Activated gamma-delta T cell treated with anti-CD3 and anti-CD28 coated beads, Interleukin-2, amount 50 U/mL, for 16 hours (primary cell): ENCODE measurements around the gene ICE2.

Source experiments
- DNase-seq: peaks from one replicate; pipeline ENCODE4 v3.0.0-alpha.2; 2020; ENCODE audit warnings: low read depth

Gene ICE2

DNA sequence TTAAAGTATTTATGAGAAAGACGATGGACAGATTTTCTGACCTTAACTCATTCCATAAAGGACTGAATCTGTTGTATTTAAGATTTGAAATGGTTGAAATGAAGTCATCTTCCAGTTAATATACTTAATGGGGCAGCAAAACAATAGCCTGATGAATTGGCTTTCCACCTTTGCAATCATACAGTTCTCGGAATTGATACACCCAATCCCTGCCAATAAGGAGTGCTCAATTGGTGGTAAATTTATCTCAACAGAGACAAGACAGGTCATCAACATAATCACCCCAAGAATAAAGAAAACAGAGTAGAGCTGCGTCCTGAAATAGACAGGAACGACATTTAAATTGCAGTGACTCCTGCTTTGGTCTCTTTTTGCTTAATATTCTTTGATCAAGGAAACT, 92.3 kb downstream of the ICE2 start:
- no peak for DNase-seq

DNA sequence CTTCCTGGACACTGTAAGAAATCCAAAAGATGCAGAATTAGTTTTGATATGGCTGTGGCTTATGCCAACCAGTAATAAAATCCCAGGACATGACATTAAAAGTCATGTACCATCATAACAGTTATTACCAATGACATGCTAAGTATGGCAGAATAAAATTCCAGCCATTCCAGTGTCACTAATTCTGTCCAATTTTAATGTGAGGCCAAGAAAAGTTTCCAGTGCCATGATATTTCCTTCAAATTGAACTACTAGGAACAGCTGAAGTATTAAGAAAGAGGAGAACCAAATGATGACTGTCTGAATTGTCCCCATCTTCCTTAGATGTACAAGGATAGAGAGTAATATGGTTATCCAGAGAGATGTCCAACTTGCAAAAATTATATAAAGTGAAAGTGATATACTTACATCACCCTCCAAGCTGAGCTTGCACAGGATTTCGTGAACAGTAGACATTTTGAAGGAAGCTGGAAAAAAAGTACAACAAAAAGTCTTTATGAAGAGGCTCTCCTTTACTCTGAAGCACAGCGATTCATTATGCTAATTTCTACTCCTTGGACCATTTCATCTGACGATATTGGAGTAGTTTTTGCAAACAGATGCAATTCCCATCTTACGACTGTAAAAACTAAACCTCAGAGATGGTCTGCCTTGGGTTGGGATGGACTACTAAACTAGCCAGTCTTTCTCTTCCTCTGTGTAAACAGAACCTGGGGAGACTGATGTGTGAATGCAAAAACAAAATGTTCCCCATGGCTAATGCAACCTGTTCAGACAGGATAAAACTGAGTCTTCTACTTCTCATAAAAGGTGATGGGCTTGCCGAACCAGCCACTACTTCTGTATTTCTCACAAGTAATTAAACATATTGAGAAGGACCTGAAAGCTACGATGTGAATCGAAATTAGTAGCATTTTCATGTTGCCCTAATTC, 93.1 kb downstream of the ICE2 start:
- DNase-seq = no peak

DNA sequence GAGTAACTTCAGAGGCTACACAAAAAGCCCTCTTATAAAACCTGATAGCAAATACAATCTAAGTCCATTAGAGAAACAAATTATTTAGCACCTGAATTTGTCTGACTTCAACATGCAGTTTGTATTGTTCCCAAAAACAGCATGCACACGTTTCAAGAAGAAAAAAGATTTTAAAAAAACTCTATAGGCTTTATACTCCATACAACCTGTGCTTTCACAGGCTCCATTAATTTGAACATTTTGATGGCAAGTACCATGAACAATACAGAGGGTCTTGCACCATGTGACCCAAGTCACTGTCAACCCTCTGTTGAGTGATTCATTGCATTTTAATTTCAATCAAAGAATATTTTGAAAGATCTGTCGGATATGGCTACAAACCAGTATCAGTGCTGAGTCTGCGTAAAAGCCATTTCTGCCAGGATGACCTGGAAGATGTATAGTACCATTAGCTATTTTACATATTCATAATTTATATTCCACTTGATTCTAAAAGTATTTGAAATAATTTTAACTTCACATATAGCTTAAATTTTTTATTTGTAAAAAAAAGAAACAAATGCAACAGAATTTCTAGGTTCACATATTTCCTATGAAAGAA, 94.3 kb downstream of the ICE2 start:
- DNase-seq = no peak

DNA sequence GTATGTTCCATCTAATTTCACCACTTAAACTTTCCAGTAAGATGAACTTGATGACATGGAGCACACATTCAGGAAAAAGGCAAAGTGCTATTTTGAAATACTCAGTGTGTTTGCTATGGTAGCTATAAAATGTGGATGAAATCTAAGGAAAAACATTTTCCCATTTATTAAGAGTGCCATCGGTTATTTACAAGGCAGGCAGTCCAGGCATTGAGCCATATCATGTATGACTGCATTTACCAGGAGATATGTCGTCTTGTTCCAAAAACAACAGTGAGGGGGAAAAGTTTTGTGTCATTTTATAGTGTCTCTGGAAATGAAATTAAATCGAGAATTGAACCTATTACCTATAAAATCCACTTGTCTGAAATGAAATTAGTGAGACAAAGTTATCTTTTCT, 94.9 kb downstream of the ICE2 start:
- DNase-seq = no peak

DNA sequence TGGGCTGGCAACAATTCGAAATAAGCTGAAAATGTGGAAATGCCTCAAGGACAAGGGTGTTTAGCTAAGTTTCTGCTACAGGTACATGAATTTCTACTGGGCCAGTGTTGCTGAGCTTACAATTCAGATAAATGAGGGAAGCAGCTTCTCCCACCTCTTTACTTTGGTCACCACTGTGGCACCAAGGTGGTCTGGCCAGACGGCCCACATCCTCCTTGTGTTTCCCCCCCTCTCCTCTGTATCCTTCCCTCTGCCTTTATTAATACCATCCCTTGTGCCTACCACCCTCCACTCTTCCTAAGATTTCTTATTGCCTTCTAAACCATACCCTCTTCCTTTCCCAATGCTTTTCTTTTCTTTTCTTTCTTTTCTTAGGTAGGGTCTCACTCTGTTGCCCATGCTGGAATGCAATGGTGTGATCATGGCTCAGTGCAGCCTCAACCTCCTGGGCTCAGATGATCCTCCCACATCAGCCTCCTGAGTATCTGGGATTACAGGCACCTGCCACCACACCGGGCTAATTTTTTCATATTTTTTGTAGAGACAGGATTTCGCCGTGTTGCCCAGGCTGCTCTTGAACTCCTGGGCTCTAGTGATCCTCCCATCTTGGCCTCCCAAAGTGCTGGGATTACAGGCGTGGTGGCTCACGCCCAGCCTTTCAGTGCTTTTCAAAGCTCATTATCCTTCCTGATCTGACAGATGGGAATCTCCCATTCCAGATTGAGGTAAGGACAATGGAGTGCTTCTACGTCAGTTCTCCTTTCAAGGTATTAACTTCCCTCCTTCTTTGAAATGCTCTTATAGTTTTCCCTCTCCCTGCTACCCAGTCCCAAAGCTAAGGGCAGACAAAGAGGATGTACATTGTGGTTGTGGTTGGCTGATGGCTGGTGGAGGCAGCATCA, 95.9 kb downstream of the ICE2 start:
- DNase-seq = no peak

DNA sequence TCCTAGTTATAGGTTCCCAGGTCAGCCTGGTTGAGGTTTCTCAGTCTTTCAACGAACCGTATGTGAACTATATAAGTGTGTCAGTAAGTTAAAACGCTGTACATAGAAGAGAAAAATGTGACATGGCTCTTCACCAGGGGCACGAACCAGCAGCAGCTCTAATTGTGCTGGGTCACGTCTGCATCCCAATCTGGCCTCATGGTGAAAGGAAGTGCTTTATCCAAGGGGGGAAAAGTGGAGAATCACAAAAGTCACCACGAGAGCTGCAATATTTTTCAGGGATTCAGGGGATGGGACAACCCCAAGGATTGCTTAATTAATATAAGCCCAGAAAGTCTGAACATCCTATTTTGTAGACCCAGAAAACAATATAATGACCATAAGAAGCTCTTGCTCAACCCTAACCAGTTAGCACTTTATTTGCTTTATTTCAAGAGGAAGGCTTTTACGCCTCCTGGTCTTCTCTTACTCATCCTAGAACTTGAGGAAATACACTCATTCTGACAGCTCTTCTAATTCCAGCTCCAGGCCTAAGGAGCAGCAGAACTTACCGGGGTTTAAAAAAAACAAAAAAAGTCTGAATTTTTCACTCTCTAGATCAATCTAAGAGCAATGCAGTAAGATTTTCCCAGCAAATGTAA, 97.7 kb downstream of the ICE2 start:
- DNase-seq = no peak

DNA sequence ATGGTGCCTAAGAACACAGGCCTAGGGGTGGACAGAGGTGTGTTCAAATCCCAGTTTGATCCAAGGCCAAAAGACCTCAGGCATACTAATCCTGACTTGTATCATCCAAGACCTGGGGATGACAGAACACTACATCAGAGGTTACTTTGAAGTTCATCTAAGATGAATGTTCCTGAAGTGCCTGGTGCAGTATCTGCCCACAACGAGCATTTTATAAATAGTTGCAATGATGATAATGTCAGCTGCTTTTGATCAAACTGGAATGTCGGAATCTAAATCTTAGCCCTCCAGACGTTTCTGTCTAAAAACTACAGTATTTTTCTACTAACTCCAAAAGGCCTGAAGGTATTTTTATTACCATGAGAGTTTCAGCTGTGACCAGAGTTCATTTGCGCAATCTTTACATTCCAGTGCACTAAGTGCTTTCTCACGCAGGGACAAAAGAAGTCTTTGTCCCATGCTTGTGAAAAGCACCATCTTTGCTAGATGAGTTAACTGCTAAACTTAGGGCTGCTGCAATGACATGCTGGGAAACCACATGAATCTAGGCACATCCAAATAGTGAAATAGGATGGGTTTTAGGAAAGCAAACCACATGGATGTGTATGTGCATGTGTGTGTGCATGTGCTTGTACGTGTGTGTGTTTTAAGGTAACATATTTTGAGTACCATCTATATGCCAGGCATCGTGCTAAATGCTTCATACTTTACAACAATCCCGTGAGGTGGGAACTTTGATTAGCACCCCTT, 99.2 kb downstream of the ICE2 start:
- no peak for DNase-seq

DNA sequence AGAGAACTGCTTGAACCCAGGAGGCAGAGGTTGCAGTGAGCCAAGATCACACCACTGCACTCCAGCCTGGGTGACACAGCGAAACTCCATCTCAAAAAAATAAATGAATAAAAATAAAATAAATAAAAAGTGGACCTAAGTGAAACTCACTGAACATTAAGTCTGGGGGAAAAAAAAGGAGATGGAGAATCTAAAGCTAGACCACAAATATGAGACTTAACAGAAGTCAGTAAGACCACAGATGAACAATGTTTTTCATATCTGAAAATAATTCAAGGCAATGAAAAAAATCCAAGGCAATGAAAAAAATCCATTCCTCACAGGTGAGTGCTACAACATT, 99.8 kb downstream of the ICE2 start:
- no peak for DNase-seq

DNA sequence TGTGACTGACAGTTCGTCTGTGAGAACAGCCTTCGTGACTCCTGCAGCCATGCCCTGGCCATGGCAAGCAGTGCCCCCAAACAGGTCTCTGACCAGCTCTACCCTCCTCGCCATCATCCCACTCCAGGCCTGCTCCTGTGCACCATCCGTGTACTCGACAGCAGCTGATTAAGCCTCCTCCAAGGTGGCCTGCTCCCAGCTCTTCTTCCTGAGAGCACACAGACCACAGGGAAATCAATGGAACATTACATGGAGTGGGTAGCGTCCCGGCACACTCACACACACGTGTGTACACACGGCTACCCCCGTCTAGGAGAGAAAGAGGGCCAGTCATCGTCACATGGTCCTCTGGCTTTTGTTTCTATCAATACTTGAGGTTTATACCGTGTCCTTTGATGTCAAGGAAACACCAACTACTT, 102.3 kb downstream of the ICE2 start:
- DNase-seq = no peak

DNA sequence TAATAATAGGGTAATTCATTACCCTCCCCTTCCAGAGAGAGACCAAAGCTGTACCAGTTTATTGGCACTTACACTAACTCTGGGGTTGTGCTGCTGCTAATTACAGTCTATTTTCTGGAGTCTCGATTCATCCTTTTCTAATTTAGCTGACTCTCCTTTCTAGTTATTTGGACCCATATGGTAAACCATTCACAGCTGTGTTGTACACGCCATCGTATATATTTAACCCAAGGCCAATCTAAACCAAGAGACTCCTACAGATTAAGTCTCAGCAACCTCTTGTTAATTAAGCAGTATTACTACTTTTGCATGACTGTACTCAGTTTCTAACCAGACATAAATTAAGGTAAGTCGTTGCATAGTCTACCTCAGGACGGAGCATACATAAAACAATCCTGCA, 103.6 kb downstream of the ICE2 start:
- DNase-seq = no peak

DNA sequence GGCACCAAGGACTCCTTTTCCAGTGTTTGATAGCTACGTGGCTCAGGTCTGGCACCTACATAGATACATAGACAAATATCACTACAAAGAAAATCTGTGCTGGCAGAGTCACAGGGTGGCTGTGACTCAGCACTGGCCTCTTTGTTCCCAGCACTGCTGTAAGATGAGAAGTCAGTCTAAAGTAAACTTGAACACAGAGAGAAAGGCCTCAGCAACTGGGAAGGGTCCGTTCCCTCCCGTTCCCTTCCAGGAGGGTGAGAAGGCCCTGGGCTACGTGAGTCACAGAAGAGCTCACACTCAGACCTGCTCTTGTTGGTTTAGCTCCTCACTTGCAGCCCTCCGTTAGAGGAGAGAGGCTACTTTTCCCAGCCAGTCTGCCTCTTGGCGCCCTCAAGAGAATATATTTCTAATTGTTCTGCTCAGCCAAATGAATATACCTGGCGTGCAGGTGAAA, 104.3 kb downstream of the ICE2 start:
- DNase-seq = no peak

DNA sequence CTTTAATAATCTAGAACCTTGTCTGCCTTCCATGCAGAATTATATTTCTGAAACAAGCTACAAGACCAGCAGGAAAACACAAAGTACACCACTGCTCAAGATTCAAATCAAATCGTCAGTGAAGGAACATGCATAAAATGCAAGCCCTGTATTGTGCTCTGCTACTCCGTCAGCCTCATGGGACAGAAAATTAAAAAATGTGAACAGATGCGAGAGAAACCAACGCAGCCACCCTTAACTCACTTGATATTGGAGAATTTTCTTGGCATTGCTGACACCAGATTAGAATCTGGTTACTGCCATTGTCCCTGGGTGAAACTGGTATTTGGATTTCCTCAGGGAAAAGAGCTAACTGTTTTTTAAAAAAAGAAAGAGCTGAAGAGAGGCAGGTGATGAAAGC, 104.7 kb downstream of the ICE2 start:
- no peak for DNase-seq

DNA sequence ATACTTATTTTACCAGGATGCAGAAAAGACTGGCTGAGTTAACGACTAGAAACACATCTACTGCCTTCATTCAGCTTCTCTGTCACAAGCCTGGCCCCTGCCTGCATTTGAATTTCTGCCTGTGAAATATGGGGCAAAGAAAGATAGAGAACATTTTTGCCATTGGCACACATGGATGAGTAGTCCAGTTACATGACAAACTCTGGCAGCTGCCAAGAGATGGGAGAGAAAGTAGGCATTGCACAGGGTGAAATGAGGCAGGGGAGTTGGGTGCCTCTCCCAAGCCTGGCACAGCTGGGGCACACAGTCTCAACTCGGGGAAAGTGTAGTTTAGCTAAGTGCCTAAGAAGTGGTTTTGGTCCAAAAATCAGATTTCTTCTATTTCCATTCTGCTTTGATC, 105.2 kb downstream of the ICE2 start:
- DNase-seq = no peak

DNA sequence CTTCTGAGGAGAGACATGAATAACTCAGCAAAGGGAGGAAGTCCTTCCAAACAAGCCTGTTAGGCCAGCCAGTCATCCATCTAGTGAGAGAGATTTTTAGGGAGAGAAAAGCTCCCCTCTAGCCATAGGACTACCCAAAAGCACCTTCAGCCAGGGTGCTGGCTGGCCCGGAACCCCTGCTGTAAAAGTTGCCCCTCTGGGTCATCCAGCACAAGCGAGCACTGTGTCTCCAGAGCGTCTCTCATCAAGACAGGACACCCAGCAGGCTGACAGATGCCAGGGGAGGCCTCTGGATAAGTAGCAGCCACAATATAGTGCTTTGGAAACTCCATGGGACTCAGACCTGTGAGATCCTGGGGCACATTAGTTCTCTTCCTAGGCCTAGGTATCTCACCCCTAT, 105.6 kb downstream of the ICE2 start:
- DNase-seq = no peak

DNA sequence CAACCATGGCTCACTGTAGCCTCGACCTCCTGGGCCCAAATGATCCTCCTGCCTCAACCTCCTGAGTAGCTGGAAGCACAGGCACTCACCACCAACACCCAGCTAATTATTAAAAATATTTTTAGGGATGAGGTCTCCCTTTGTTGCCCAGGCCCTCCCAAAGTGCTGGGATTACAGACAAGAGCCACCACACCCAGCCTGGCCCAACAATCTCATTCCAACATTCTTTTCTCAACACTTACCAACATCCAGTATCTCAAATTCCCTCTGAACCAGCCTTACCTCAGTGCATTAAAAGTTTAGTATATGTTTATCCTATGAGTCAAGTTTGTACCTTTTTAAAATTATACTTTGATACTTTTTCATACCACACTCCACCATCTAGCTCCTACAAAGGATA, 106.2 kb downstream of the ICE2 start:
- DNase-seq = no peak

DNA sequence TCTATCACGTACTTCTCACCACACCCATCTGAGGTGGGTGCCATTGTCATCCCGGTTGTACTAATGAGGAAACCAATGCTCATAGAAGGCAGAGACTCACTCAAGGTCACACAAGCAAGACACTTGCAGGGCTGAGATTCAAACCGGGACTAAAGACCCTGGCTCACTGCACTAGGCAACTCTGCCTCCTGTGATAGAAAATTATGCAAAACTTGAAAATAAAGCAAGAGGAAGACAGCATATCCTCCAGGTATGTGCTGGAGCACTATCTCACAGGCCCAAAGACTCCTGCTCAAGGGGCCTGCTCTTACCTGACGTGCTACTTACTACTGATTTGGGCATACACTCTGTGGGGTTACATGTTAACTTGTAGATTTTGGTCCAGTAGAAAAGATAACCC, 106.7 kb downstream of the ICE2 start:
- DNase-seq = no peak

DNA sequence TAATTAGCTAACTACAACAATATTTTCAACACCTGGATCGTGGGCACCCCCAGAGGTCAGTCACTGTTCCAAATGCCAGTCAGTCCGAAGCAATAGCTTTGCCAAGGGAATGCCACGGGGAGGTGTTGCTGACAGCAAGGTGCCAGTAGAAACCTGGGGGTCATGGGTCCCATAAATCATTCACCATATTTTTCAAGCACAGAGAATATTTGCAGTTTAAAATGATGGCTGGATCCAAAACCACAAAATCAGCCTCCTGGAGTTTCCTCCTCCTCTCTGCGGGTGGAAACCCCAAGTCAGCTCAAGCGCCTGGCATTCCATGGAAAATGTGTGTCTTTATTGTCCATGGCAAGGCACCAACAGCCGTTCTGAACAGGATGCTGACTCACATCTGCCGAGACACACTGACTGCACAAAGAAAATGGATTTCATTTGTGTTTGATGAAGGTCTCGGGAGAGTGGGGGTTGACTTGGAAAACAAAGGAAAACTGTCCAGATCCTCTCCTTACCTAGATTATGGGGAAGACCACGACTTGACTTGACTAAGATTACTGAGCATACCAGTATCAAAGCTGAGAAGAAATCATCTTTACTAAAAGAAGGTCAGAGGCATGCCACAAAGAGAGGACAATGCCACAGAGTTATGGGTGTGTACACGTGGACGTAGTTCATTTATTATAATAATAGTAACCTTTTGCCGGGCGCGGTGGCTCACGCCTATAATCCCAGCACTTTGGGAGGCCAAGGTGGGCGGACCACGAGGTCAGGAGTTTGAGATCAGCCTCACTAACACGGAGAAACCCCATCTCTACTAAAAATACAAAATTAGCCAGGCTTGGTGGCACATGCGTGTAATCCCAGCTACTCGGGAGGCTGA, 107.5 kb downstream of the ICE2 start:
- DNase-seq = no peak

DNA sequence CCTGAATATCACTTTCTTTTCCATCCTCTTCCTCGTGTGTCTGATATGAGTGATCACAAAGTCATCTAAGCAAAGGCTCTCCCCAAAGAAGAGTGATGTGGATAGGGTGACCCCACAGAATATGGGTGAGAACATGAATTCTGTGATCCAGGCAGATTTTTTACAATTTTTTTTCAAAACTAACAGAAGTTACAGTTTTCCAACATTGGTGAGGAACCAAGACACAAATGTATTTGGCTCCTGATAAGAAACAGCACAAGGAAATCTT, 108.1 kb downstream of the ICE2 start:
- DNase-seq = no peak

DNA sequence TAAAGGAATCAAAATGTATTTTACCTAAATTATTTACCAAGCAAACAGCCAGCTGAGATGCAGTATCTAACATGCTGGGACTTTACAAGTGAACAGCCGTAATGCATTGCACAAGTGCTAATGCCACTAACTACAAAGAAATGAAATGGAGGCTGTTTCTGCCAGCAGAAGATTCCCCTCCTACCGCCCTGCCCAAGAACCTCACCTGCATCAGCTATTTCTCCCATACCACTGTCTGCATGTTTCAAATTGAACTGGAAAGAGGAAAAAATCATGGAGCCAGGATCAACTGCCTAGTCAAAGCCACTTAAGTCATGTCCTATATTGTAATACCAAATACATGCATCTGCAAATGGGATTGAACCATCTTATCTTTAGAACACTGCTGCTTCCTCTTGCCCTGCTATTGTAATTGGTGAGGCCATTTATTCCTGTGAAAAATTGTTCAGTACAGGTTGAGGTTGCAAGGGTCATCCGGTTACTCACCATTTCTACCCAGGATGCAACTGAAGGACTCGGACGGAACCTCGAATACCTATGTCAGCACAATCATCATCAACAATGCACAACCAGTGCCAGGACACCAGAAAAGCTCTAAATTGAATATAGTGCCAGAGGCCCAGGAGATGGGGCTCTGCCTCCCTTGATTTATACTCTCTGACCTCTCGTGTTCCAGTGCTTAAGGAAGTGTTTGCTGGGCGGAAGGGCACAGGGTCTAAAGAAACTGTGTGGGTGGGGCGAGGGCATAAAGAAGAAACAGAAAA, 108.7 kb downstream of the ICE2 start:
- no peak for DNase-seq

DNA sequence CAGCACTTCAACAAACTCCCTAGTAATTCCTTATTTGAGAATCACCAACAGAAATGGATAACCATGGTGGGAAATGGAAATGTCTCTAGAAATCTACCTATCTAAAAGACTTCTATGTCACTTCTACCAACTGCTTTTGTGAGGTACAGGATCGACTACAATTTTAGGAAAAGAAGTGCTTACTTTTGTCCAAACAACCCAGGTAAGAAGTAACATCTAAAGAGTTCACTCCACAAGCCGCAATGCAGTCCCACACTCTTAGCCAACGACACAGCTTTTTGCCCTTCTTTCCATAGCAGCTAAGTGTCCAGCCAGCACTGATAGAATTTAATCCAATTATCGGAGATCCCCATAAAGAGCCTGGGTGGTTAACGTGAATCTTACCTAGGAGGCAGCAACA, 109.2 kb downstream of the ICE2 start:
- no peak for DNase-seq
